HG03520 (cell line): ENCODE results near the gene GNG7.
"Not testable (repeated sequence)": the region's sequence is repeated elsewhere in the genome, so short reads cannot be mapped to it uniquely, and the experiment has no call there.

ENCODE experiments used
- ATAC-seq: cut with Tn5 transposase; IDR thresholded peaks from one replicate; pipeline ENCODE4 v1.9.1; 2021; ENCODE audit warnings: mild to moderate bottlenecking, moderate library complexity; ENCODE audit not compliant: unreplicated experiment

The GNG7 gene

GRCh38 chr19:2579678-2580280, 122.7 kb downstream of the GNG7 start:
- no peak for ATAC-seq

- no peak for ATAC-seq
Observed at GRCh38 chr19:2578901-2579677, 123.4 kb downstream of the GNG7 start.

GRCh38 chr19:2578391-2578890, 124.1 kb downstream of the GNG7 start:
- ATAC-seq = no peak

- ATAC-seq = no peak
Observed at GRCh38 chr19:2577722-2578335, 124.7 kb downstream of the GNG7 start.

- no peak for ATAC-seq
Observed at GRCh38 chr19:2575734-2576481, 126.6 kb downstream of the GNG7 start.

- ATAC-seq = no peak
Observed at GRCh38 chr19:2574971-2575630, 127.4 kb downstream of the GNG7 start.

- no peak for ATAC-seq
Observed at GRCh38 chr19:2574478-2574931, 128.0 kb downstream of the GNG7 start.

GRCh38 chr19:2573916-2574315, 128.6 kb downstream of the GNG7 start:
- no peak for ATAC-seq

- ATAC-seq = not testable (repeated sequence)
Observed at GRCh38 chr19:2572152-2572551, 130.3 kb downstream of the GNG7 start.

GRCh38 chr19:2569596-2570465, 132.7 kb downstream of the GNG7 start:
- ATAC-seq = no peak

- ATAC-seq = no peak
Observed at GRCh38 chr19:2567996-2568395, 134.5 kb downstream of the GNG7 start.

GRCh38 chr19:2567580-2567979, 134.9 kb downstream of the GNG7 start:
- ATAC-seq = no peak

GRCh38 chr19:2563546-2563945, 138.9 kb downstream of the GNG7 start:
- ATAC-seq = not testable (repeated sequence)

GRCh38 chr19:2561895-2562294, 140.6 kb downstream of the GNG7 start:
- no peak for ATAC-seq

GRCh38 chr19:2561221-2561620, 141.3 kb downstream of the GNG7 start:
- ATAC-seq = no peak

GRCh38 chr19:2560369-2560768, 142.1 kb downstream of the GNG7 start:
- ATAC-seq = no peak

- no peak for ATAC-seq
Observed at GRCh38 chr19:2558543-2558942, 144.0 kb downstream of the GNG7 start.

- not testable (repeated sequence) for ATAC-seq
Observed at GRCh38 chr19:2558131-2558530, 144.4 kb downstream of the GNG7 start.

GRCh38 chr19:2557093-2557440, 145.4 kb downstream of the GNG7 start:
- no peak for ATAC-seq
